NCI-H146 treated with DMSO at 0.1 percent for 48 hours (cell line): ENCODE measurements around the gene HIP1.
"Not testable (repeated sequence)": the region's sequence is repeated elsewhere in the genome, so short reads cannot be mapped to it uniquely, and the experiment has no call there.

Experiments used
- DNase-seq: peaks from one replicate; lab custom pipeline; 2025; ENCODE audit not compliant: unreplicated experiment; lab: John Stamatoyannopoulos, UW

Gene HIP1

DNA sequence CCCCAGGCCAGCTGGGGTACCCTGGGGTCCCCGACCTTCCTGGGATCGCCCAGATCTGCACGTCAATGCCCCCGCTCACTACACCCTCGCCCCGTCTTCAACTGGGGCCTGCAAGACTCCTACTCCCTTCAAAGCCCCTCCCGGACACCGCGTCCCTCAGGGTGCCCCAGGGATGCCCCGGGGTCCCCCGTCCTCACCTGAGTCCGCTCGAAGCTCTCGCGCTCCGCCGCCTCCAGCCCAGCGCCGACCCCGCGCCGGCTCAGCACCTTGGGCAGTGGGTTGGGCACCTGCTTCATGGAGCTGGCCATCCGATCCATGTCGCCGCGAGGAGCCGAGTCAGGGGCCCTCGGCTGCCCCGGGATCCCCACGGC lies at the start of gene HIP1:
Gene HIP1 (minus strand): TSS at position 338 of the 371 bp plus-strand sequence. CDS start 21 bp downstream, at position 317.
- DNase-seq: no peak

DNA sequence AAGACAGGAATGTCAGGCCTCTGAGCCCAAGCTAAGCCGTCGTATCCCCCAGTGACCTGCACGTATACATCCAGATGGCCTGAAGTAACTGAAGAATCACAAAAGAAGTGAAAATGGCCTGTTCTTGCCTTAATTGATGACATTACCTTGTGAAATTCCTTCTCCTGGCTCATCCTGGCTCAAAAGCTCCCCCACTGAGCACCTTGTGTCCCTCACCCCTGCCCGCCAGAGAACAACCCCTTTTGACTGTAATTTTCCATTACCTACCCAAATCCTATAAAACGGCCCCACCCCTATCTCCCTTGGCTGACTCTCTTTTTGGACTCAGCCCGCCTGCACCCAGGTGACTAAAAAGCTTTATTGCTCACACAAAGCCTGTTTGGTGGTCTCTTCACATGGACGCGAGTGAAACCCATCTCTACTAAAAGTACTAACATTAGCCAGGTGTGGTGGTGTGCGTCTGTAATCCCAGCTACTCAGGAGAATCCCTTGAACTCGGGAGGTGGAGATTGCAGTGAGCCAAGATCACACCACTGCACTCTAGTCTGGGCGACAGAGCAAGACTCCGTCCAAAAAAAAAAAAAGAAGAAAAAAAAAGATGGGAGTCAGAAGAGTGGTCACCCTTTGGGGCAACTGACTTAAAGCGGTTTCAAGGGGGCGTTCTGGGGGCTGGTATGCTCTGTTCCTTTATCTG lies 49.6 kb upstream of the HIP1 start:
- DNase-seq: not testable (repeated sequence)

DNA sequence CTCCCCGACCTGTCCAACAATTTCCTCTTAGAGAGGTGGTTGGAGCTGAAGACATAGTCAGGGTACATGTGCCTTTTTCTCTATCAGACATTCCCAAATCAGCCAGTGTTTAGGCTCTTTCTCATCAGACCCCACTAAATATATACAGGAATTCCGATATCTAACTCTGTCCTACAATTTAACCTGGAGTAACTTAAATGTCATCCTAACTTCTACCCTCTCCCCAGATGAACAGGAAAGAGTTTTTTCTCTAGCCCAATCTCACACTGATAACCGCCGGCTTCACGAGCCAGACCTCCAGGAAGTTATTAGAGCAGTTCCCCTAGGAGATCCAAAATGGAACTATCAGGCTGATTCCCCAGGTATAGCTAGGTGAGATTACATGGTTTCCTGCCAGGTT lies 44.3 kb upstream of the HIP1 start:
- DNase-seq: not testable (repeated sequence)

DNA sequence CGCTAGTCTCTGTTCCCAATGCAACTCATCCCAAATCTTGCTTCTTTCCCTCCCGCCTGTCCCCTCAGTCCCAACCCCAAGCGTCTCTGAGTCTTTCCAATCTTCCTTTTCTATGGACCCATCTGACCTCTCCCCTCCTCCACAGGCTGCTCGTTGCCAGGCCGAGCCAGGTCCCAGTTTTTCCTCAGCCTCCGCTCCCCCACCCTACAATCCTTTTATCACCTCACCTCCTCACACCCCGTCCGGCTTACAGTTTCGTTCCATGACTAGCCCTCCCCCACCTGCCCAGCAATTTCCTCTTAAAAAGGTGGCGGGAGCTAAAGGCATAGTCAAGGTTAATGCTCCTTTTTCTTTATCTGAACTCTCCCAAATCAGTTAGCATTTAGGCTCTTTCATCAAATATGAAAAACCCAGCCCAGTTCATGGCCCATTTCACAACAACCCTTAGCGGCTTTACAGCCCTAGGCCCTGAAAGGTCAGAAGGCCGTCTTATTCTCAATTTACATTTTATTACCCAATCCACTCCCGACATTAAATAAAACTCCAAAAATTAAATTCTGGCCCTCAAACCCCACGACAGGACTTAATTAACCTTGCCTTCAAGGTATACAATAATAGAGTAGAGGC lies 42.0 kb upstream of the HIP1 start:
- not testable (repeated sequence) for DNase-seq

DNA sequence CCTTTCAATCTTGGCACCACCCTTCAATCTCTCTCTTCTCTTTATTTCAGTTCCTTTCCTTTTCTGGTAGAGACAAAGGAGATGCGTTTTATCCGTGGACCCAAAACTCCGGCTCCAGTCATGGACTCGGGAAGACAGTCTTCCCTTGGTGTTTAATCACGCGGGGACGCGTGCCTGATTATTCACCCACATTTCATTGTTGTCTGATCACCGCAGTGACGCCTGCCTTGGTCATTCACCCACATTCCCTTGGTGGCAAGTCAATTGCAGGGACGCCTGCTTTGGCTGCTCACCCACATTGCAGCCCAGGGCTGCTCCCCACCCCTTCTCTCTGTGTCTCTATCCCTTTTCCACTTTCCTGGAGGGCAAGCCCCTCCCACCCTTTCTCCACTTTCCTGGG lies 40.8 kb upstream of the HIP1 start:
- not testable (repeated sequence) for DNase-seq

DNA sequence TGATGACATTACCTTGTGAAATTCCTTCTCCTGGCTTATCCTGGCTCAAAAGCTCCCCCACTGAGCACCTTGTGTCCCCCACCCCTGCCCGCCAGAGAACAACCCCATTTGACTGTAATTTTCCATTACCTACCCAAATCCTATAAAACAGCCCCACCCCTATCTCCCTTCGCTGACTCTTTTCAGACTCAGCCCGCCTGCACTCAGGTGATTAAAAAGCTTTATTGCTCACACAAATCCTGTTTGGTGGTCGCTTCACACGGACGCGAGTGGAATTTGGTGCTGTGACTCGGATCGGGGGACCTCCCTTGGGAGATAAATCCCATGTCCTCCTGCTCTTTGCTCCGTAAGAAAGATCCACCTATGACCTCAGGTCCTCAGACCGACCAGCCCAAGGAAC lies 40.3 kb upstream of the HIP1 start:
- DNase-seq: not testable (repeated sequence)

DNA sequence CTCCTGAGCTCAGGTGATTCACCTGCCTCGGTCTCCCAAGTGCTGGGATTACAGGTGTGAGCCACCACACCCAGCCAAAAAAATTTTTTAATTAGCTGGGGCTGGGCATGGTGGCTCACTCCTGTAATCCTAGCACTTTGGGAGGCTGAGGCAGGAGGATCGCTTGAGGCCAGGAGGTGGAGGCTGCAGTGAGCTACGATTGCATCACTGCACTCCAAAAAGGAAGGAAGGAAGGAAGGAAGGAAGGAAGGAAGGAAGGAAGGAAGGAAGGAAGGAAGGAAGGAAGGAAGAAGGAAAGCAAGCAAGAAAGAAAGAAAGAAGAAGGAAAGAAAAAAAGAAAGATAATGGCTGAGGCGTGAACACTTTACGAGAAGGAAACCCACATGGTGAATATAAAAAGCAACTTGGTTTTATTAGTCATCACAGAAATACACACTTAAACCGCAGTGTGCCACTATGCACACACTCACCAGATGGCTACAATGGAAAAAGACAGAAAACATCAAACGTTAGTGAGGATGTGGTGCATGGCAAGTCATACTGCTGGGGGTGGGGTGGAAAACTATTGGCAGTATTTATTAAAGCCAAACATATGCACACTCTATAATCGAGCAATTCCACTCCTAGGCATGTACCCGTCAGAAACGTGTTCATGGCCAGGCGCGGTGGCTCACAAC lies 37.7 kb upstream of the HIP1 start:
- no peak for DNase-seq

DNA sequence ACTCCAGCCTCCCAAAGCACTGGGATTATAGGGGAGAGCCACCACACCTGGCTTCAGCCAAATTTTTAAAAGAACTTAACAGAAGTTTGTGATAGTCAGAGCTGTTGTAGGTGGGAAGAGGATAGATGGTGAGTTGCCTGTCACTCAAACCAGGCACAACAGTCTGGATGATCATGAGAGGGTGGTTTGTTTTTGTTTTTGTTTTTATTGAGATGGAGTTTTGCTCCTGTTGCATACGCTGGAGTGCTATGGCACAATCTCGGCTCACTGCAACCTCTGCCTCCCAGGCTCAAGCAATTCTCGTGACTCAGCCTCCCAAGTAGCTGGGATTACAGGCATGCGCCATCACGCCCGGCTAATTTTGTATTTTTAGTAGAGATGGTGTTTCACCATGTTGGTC lies 35.2 kb upstream of the HIP1 start:
- DNase-seq: not testable (repeated sequence)

DNA sequence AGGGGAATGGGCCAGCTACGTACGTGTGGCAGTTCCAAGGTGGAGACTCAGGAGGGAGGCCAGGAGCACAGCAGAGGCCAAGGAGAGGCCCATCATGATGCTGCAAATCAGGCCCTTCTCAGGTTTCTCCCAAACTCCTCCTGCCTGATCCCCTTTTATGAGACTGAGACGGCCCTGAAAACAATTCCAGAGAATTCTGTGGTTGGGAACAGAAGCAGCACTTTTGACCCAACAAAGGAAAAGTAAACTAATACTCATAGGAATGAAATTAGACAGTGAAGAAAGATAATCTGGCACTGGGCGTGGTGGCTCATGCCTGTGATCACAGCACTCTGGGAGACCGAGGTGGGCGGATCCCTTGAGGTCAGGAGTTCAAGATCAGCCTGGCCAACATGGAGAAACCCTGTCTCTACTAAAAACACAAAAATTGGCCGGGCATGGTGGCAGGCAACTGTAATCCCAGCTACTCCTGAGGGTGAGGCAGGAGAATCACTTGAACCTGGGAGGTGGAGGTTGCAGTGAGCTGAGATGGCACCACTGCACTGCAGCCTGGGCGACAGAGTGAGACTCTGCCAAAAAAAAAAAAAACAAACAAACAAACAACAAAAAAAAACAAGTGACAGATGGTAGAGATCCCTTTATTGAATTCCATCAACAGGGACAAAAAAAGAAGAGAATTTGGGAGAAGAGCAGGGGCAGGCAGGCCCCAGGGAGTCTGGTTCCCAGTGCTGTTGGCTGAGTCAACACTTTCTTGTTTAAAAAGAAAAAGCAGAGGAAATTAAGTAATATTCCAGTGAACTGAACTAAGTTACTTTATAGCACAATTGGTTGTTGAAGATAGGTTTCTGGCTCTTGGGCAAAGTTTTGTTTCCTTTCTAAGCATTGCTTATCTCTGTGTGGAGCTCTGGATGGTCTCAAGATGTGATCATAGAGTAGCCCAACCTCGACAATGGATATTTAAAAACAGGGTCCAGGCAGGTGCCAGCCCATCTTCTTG lies 33.6 kb upstream of the HIP1 start, which contains the start of gene CCL26:
Gene CCL26 (minus strand): TSS at position 131 of the 997 bp plus-strand sequence. CDS start 35 bp downstream, at position 96.
- DNase-seq: no peak

DNA sequence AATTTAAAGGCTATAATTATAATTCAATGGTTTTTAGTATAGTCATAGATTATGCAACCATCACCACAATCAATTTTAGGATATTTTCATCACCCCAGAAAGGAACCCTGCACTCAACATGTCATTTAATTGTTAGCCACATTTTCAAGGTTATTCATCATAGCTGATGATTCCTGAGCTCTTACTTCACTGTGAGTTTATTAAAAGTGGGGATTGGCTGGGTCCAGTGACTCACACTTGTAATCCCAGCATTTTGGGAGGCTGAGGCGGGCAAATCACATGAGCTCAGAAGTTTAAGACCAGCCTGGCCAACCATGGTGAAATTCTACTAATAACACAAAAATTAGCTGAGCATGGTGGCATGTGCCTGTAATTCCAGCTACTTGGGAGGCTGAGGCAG lies 32.5 kb upstream of the HIP1 start:
- no peak for DNase-seq

DNA sequence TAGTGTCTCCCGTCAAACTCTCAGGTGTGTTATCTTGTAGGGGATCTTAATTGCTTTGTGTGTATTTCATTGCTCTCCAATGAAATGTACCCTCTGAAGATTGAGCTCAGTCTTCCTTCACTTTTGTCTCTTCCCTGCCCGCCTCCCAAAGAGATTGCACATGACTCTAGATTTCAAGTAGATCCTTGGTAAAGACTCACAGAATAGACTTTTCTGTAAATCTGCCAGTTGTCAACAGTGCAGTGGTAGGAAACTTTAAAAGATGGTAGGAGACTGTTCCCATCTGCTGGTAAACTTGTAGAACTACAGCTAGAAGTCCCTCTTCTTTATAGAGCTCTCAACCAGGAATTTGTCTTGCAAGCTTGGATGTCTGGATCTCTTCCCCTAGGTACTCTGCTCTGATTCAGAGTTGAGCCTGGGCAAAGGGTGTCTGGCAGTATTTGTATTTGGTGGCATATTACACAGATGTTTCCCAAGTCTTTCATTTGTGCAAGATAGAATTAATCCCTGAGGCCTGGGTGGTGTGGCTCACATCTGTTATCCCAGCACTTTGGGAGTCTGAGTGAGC lies 23.7 kb upstream of the HIP1 start:
- no peak for DNase-seq

DNA sequence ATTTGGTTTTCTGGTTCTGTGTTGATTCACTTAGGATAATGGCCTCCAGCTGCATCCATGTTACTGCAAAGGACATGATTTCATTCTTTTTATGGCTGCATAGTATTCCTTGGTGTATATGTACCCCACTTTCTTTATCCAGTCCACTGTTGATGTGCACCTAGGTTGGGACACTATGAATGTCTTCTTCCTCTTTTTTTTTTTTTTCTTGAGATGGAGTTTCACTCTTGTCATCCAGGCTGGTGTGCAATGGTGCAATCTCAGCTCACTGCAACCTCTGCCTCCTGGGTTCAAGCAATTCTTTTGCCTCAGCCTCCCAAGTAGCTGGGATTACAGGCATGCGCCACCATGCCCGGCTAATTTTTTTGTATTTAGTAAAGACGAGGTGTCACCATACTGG lies 23.1 kb upstream of the HIP1 start:
- not testable (repeated sequence) for DNase-seq

DNA sequence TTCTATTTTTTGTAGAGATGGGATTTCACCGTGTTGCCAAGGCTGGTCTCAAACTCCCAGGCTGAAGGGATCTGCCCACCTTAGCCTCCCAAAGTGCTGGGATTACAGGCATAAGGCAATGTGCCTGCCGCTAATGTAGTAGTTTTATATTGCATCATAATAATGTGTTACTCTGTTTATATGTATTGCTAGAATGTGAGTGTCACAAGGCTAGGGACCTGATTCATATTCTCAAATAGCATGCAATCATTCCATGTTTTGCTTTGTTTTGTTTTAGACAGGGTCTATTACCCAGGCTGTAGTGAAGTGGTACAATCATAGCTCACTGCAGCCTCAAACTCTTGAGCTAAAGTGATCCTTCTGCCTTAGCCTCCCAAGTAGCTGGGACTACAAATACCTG lies 19.8 kb upstream of the HIP1 start:
- no peak for DNase-seq

DNA sequence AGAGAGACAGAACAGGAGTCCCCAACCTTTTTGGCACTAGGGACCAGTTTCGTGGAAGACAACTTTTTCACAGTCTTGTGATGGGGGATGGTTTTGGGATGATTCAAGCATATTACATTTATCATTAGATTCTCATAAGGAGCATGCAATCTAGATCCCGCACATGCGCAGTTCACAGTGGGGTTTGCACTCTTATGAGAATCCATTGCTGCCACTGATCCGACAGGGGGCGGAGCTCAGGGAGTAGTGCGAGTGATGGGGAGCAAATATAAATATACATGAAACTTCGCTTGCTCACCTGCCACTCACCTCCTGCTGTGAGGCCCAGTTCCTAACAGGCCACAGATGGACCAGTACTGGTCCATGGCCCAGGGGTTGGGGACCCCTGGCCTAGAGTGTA lies 19.1 kb upstream of the HIP1 start:
- DNase-seq: no peak

DNA sequence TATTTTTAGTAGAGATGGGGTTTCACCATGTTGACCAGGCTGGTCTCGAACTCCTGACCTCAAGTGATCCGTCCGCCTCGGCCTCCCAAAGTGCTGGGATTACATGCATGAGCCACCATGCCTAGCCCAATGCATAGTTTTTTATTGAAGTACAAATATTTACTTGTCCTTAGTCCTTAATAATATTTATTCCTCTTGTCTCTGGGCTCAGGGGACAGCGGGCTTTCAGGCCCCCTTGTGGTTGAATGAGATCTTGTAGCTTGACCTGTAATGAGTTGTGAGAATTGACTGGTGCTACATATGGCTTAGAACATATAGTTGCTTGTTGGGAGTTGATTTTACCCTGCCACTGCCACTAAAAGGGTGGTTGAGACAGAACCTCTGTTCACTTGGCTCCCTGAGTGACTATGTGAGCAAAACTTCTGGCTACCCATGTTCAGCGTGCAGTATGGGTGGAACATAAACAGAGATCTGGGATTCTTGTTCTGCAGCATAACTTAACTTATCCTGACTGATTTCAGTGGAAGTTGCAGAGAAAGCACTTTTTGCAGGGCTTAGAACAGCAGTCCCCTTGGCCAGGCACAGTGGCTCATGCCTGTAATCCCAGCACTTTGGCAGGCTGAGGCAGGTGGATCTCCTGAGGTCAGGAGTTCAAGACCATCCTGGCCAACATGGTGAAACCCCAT lies 18.4 kb upstream of the HIP1 start:
- DNase-seq: peak; percentile 14

DNA sequence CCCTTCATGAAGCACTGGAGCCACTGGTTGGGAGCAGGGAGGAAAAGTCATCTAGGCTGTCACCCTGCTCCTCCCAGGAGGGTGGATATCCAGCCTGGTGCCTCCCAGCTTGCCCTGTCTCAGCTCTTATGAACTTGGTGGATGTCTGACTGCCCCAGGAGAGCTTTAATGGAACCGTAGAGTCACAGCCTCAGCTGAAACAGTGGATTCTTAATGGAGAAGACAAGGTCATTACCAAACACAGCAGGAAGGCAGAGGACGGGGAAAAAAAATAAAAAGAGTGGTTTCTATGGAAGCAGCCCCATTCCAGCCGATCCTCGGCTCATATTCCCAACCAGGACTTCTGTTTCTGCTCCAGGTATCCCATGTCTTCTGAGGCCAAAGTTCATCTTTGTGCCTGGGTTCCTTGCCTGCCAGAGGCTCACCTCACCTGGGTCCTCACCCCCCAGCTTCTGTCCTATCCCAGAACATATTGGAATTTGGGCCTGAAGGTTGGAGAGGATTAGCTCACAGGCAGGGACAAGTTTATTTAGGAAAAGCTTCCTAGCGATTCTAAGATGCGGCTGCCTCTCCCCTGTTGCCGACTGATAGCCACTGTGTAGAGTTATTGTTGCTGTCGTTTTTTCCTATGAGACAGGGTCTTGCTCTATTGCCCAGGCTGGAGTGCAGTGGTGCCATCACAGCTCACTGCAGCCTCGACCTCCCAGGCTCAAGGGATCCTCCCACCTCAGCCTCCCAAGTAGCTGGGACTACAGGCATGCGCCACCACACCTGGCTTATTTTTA lies 17.7 kb upstream of the HIP1 start:
- DNase-seq: peak; percentile 21

DNA sequence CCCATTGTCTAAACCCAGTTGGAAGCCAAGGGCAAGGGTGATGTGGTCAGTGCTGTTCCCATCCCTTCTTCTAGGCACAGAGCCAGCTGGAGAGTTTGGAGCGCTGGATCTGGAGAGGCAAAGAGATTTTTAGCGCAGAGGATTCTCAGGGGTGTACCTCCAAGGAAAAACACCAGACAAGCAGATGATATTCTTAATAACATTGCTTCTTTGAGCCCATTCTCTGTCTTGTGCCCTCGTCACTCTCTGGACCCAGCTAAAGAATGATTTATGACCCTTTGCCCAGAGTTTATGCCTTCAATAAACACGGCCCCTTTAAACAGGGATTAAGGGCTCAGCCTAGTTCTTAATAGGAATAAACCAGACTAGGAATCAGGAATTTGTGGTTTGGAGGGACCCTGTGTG lies 4.7 kb upstream of the HIP1 start:
- no peak for DNase-seq

DNA sequence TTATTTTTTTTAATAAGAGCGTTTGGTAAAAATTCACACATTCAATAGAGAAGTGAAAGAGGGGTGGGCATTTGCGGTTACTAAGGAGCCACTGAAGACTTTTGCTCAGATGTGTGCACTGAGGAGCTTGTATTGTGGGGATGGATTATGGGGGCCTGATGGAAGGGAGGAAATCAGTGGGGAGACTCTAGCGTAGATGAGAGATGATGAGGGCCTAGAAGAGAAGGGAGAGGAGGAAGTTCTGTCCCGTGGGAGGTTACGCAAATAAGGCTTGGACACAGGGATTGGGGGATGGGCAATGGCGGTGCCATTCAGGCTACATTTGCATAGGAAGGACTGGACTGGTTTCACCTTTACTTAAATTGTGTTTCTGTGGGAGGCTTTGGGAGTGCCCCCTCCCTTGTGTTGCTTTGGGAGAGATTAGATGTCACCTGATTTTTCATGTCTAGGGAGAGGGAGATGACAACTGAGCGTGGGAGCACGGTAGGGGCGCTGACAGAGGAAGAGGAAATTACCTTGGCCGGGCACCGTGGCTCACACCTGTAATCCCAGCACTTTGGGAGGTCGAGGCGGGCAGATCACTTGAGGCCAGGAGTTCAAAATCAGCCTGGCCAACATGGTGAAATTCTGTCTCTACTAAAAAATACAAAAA lies 2.2 kb upstream of the HIP1 start:
- no peak for DNase-seq
